A549 (cell line): Measurements from ENCODE around the gene SLC9A1.

Source experiments
- CTCF ChIP-seq: fragments of >200 bp; sonication (Bioruptor Twin); formaldehyde crosslinking; IDR thresholded peaks from 3 replicates; pipeline ENCODE4 v1.5.1; 2016
- EHF ChIP-seq: fragments of 250-450 bp; sonication (Bioruptor Pico); IDR thresholded peaks from 2 replicates; pipeline ENCODE4 v1.5.0; 2020; ENCODE audit warnings: mild to moderate bottlenecking
- EP300 ChIP-seq, 2 experiments: fragments of >200 bp; sonication (Bioruptor Twin); formaldehyde crosslinking; IDR thresholded peaks; 2 replicates in 1 of 2; 3 replicates in 1 of 2; pipeline ENCODE4 v1.6.1; 2016 to 2017
- GATA3 ChIP-seq: IDR thresholded peaks from 2 replicates; pipeline ENCODE4 v1.6.1; 2012; ENCODE audit warnings: borderline replicate concordance
- JUN ChIP-seq, 2 experiments: fragments of >200 bp; sonication (Bioruptor Twin); formaldehyde crosslinking; IDR thresholded peaks; 2 replicates in 1 of 2; 3 replicates in 1 of 2; pipeline ENCODE4 v1.6.1; 2016 to 2017
- KDM1A ChIP-seq: fragments of 200-600 bp; sonication (generic); IDR thresholded peaks from 2 replicates; pipeline ENCODE4 v1.6.1; 2016; ENCODE audit warnings: low read depth, mild to moderate bottlenecking
- MAX ChIP-seq: IDR thresholded peaks from 2 replicates; pipeline ENCODE4 v1.6.1; 2012
- NFE2L2 ChIP-seq: fragments of 150-350 bp; conservative IDR thresholded peaks from 2 replicates; pipeline ENCODE4 v1.6.1; 2014; ENCODE audit warnings: low read length
- POLR2A ChIP-seq: IDR thresholded peaks from 2 replicates; pipeline ENCODE4 v1.6.1; 2012; ENCODE audit warnings: mild to moderate bottlenecking, low read length
- RAD21 ChIP-seq, 2 experiments: fragments of >200 bp in 1 of 2; sonication (Bioruptor Twin) in 1 of 2; formaldehyde crosslinking in 1 of 2; IDR thresholded peaks in 1 of 2; conservative IDR thresholded peaks in 1 of 2; 2 replicates in 1 of 2; 3 replicates in 1 of 2; pipeline ENCODE4 v1.6.1; 2012 to 2018; ENCODE audit warnings: inconsistent platforms in 1 of 2
- REST ChIP-seq: fragments of 200-600 bp; sonication (generic); IDR thresholded peaks from 2 replicates; pipeline ENCODE4 v1.6.1; 2016; ENCODE audit warnings: antibody characterized with exemption, mild to moderate bottlenecking, moderate library complexity
- USF2 ChIP-seq: fragments of 450-650 bp; IDR thresholded peaks from 2 replicates; pipeline ENCODE4 v1.6.1; 2014; ENCODE audit warnings: antibody characterized with exemption

GRCh38 chr1:27132624-27133023 lies 22.3 kb downstream of the SLC9A1 start:
- TF ChIP-seq RAD21 (conservative IDR thresholded peaks at IDR 0.05 in 1 of 2, IDR thresholded peaks at IDR 0.05 in 1 of 2) (no peak), GATA3 (no peak), JUN (IDR thresholded peaks at IDR 0.05) (no peak), USF2 (no peak), CTCF (no peak), POLR2A (no peak), MAX (no peak), EP300 (IDR thresholded peaks at IDR 0.05) (no peak), KDM1A (no peak), REST (no peak), NFE2L2 (no peak), EHF (no peak)
